OCI-LY1 (cell line): ENCODE measurements around the gene JAKMIP2.
"Not testable (repeated sequence)": the region's sequence is repeated elsewhere in the genome, so short reads cannot be mapped to it uniquely, and the experiment has no call there.

Experiments used
- H2AFZ ChIP-seq: fragments of 200-600 bp; sonication (generic), shearing (Covaris generic); 2 replicates; pipeline ENCODE4 v1.6.0; 2014; ENCODE audit warnings: antibody characterized with exemption, mild to moderate bottlenecking, low read length
- H3F3A ChIP-seq: fragments of 200-600 bp; sonication (generic), shearing (Covaris generic); 2 replicates; pipeline ENCODE4 v1.6.0; 2014; ENCODE audit warnings: mild to moderate bottlenecking, antibody characterized with exemption, low read length, moderate library complexity; ENCODE audit not compliant: insufficient read depth
- H3K27ac ChIP-seq: fragments of 200-600 bp; sonication (generic); 2 replicates; pipeline ENCODE4 v1.5.1; 2014; ENCODE audit warnings: low read length, mixed run types, mild to moderate bottlenecking, low read depth; ENCODE audit not compliant: poor library complexity, severe bottlenecking
- H3K27me3 ChIP-seq: fragments of 200-600 bp; sonication (generic); 2 replicates; pipeline ENCODE4 v1.6.0; 2014; ENCODE audit warnings: antibody characterized with exemption, mild to moderate bottlenecking, low read length, moderate library complexity; ENCODE audit not compliant: insufficient read depth
- H3K36me3 ChIP-seq: fragments of 200-600 bp; sonication (generic); 2 replicates; pipeline ENCODE4 v1.6.1; 2014; ENCODE audit warnings: mild to moderate bottlenecking, antibody characterized with exemption, low read length, moderate library complexity, mixed read lengths; ENCODE audit not compliant: insufficient read depth
- H3K4me1 ChIP-seq: fragments of 200-600 bp; sonication (generic); 2 replicates; pipeline ENCODE4 v1.5.1; 2014; ENCODE audit warnings: mild to moderate bottlenecking, low read length, moderate library complexity; ENCODE audit not compliant: insufficient read depth, severe bottlenecking
- H3K4me2 ChIP-seq: fragments of 200-600 bp; sonication (generic), shearing (Covaris generic); 2 replicates; pipeline ENCODE4 v1.6.1; 2014; ENCODE audit warnings: low read length
- H3K4me3 ChIP-seq: fragments of 200-600 bp; sonication (generic); 2 replicates; pipeline ENCODE4 v1.5.1; 2014; ENCODE audit warnings: low read length, low read depth, mild to moderate bottlenecking, mixed read lengths; ENCODE audit not compliant: poor library complexity, severe bottlenecking
- H3K79me2 ChIP-seq: fragments of 200-600 bp; shearing (Covaris generic); 2 replicates; pipeline ENCODE4 v1.6.1; 2016; ENCODE audit warnings: mixed run types, low read length, mixed read lengths; ENCODE audit not compliant: insufficient read depth
- H3K9ac ChIP-seq: fragments of 200-600 bp; sonication (generic), shearing (Covaris generic); 2 replicates; pipeline ENCODE4 v1.6.1; 2014; ENCODE audit warnings: mild to moderate bottlenecking, low read length, mixed read lengths
- H3K9me2 ChIP-seq: fragments of 200-600 bp; sonication (generic), shearing (Covaris generic); 2 replicates; pipeline ENCODE4 v1.6.1; 2014; ENCODE audit warnings: low read depth, mild to moderate bottlenecking, low read length, mixed read lengths
- H3K9me3 ChIP-seq: fragments of 200-600 bp; shearing (Covaris generic); 2 replicates; pipeline ENCODE4 v1.6.1; 2014; ENCODE audit warnings: low read length, mixed read lengths
- H4K20me1 ChIP-seq: fragments of 200-600 bp; sonication (generic), shearing (Covaris generic); 2 replicates; pipeline ENCODE4 v1.6.0; 2016; ENCODE audit warnings: mild to moderate bottlenecking, low read length; ENCODE audit not compliant: insufficient read depth
- CTCF ChIP-seq: fragments of 200-600 bp; sonication (generic), shearing (Covaris generic); IDR thresholded peaks from 2 replicates; pipeline ENCODE4 v1.5.1; 2017; ENCODE audit warnings: mild to moderate bottlenecking, antibody characterized with exemption, low read length, moderate library complexity, mixed read lengths
- EZH2 ChIP-seq: fragments of 200-600 bp; sonication (generic), shearing (Covaris generic); IDR thresholded peaks from 2 replicates; pipeline ENCODE4 v1.8.0; 2017; ENCODE audit warnings: borderline replicate concordance, mixed run types, mild to moderate bottlenecking, antibody characterized with exemption, low read length, moderate library complexity, mixed read lengths

The JAKMIP2 gene

GRCh38 chr5:147826361-147826760 lies 43.8 kb upstream of the JAKMIP2 start:
- H3K9me2 ChIP-seq: no peaks in the 10 kb centered on the region
- H3K4me2 ChIP-seq: no peak overlapping the region
- H3K27ac ChIP-seq: no peak overlapping the region
- no peaks in the 10 kb centered on the region for H3K36me3 ChIP-seq
- no peak overlapping the region for H2AFZ ChIP-seq
- no peaks in the 10 kb centered on the region for H3F3A ChIP-seq
- no peaks in the 10 kb centered on the region for H4K20me1 ChIP-seq
- H3K4me3 ChIP-seq: no peak overlapping the region
- H3K79me2 ChIP-seq: no peaks in the 10 kb centered on the region
- H3K4me1 ChIP-seq: no peaks in the 10 kb centered on the region
- no peaks in the 10 kb centered on the region for H3K9me3 ChIP-seq
- H3K9ac ChIP-seq: no peak overlapping the region
- TF ChIP-seq EZH2 (no peak), CTCF (no peak)
- no peaks in the 10 kb centered on the region for H3K27me3 ChIP-seq

- no peaks in the 10 kb centered on the region for H3K9me2 ChIP-seq
- no peaks in the 10 kb centered on the region for H3K27me3 ChIP-seq
- no peak overlapping the region for H3K9ac ChIP-seq
- no peaks in the 10 kb centered on the region for H3K79me2 ChIP-seq
- H3F3A ChIP-seq: no peaks in the 10 kb centered on the region
- no peak overlapping the region for H3K27ac ChIP-seq
- H3K4me3 ChIP-seq: no peak overlapping the region
- H3K36me3 ChIP-seq: no peaks in the 10 kb centered on the region
- H3K4me1 ChIP-seq: no peaks in the 10 kb centered on the region
- no peaks in the 10 kb centered on the region for H4K20me1 ChIP-seq
- TF ChIP-seq CTCF: peak; percentile 93
- TF ChIP-seq EZH2: no peak
- H3K9me3 ChIP-seq: no peaks in the 10 kb centered on the region
- H3K4me2 ChIP-seq: no peak overlapping the region
- H2AFZ ChIP-seq: no peak overlapping the region
Observed at GRCh38 chr5:147822686-147823491, 40.4 kb upstream of the JAKMIP2 start.

- not testable (repeated sequence) for H3K27ac ChIP-seq
Observed at GRCh38 chr5:147822222-147822621, 39.7 kb upstream of the JAKMIP2 start.

GRCh38 chr5:147821766-147822165 lies 39.2 kb upstream of the JAKMIP2 start:
- Histone ChIP-seq H3K27me3 (no peaks in the 10 kb centered on the region), H3K9ac (no peak overlapping the region), H3K27ac (no peak overlapping the region), H3K9me3 (no peaks in the 10 kb centered on the region), H2AFZ (no peak overlapping the region), H3K4me3 (no peak overlapping the region), H3F3A (no peaks in the 10 kb centered on the region), H3K4me1 (no peaks in the 10 kb centered on the region), H3K79me2 (no peaks in the 10 kb centered on the region), H4K20me1 (no peaks in the 10 kb centered on the region), H3K9me2 (no peaks in the 10 kb centered on the region), H3K36me3 (no peaks in the 10 kb centered on the region), H3K4me2 (no peak overlapping the region)
- TF ChIP-seq CTCF (no peak), EZH2 (no peak)

More at GRCh38 chr5:147822222-147822621, 39.7 kb upstream of the JAKMIP2 start:
- H3K36me3 ChIP-seq, H3K4me2 ChIP-seq, H3K79me2 ChIP-seq, H3K9ac ChIP-seq, H4K20me1 ChIP-seq, H3K4me1 ChIP-seq, H3K9me3 ChIP-seq, H3K9me2 ChIP-seq, H3F3A ChIP-seq, H3K4me3 ChIP-seq, H2AFZ ChIP-seq, H3K27me3 ChIP-seq: not testable (repeated sequence)
